Fibroblast of the aortic adventitia (primary cell): ENCODE data around the gene VPS45. TPM values are rescaled to one million over a fixed set of nuclear protein-coding genes. Genes with fewer than 3 reads are reported as not detected.

Experiments used
- DNase-seq: peaks from one replicate; pipeline ENCODE4 v3.0.0-alpha.2; 2010; ENCODE audit warnings: low read depth
- H3K4me3 ChIP-seq: 2 replicates; pipeline ENCODE4 v1.5.1; 2011; ENCODE audit warnings: low read depth, mild to moderate bottlenecking, control low read depth, low read length, moderate library complexity
- total RNA-seq: library from RNA; depleted of rRNA; stranded (reverse); fragments of >200 nt; gene quantifications from 2 replicates; pipeline ENCODE4 v1.2.3, GENCODE V29; 2012; ENCODE audit warnings: low replicate concordance
- TF ChIP-seq, protein P1 (sequence below): IDR thresholded peaks from 2 replicates; pipeline ENCODE4 v1.5.1; 2011; ENCODE audit warnings: mild to moderate bottlenecking, low read length, control low read depth, inconsistent platforms; ENCODE audit not compliant: insufficient read depth

Gene VPS45
- total RNA-seq, 1 donor = 47.8 TPM

DNA sequence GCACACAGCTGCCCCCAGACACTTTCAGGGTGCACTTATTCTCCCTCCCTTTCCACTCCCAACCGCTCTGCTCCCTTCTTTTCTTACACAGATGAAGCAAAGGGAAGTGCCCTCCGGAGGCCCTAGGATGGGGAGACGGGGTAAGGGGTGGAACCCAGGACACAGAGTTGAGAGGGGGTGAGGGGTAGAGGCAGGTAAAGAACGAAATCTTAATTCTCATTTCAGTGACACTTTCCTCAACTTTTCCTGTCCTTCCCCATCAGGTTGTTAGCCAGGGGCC lies 94.9 kb downstream of the VPS45 start:
- TF ChIP-seq, protein P1, sequence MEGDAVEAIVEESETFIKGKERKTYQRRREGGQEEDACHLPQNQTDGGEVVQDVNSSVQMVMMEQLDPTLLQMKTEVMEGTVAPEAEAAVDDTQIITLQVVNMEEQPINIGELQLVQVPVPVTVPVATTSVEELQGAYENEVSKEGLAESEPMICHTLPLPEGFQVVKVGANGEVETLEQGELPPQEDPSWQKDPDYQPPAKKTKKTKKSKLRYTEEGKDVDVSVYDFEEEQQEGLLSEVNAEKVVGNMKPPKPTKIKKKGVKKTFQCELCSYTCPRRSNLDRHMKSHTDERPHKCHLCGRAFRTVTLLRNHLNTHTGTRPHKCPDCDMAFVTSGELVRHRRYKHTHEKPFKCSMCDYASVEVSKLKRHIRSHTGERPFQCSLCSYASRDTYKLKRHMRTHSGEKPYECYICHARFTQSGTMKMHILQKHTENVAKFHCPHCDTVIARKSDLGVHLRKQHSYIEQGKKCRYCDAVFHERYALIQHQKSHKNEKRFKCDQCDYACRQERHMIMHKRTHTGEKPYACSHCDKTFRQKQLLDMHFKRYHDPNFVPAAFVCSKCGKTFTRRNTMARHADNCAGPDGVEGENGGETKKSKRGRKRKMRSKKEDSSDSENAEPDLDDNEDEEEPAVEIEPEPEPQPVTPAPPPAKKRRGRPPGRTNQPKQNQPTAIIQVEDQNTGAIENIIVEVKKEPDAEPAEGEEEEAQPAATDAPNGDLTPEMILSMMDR = no peak
- no peak for DNase-seq
- H3K4me3 ChIP-seq = peak overlapping the region; percentile 56

DNA sequence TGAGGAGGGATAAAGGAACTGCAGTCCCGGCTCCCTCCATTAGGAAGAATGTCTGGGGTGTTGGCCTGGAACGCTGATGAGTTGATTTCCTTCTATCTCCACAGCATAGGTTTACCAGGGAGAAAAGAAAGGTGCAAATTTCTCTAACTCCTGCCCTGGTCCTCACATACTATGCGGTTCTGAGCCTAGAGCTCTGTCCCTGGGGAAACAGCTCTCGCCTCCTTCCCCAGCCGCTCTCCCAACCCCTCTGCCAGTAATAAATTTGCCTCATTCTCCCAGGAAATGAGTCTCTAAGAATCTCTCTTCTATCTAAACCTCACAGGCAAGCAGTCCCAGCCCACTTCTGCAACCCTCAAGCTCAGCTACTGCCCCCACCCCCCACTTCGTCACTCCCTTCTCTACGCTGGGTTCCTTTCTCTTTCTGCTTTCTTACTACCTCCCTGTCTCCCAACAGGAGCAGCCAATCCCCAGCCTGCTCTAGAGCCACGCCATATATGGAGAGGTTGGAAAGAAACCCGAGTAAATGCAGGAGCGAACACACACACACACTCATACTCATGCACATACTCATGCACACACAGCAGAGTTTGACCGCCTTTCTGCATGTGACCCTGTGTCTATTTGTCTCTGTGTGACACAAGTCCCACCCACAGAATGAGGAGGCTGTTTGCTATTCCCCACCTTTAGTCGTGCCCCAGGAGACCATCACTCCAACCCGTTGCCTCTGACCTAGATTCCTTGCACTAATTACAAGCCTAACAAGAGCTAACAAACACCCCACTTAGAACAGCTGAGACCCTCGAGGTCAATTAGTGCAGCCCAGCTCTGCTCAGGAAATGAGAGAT lies 95.5 kb downstream of the VPS45 start:
- peak overlapping the region; percentile 56 for H3K4me3 ChIP-seq
- DNase-seq = peak; percentile 98
- TF ChIP-seq, protein P1 = peak; percentile 47

DNA sequence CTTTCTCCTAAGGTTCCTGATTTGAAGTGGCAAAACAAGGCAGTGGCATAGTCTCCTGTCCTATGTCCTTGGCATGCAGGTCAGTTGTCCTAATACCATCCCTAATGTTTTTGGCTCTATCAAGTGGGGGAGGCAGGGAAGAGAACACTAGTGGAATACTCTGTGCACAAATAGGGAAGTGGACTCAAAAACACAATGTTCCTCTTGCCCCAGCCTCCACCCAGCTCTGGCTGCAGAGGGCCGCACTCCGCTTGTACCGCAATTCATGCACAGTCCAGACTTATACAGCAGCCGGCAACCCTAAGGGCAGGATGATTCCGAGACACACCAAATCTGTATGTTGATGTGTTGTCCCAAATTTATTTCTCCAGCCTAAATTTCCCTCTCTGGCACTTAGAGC lies 96.6 kb downstream of the VPS45 start:
- TF ChIP-seq, protein P1 = no peak
- DNase-seq = no peak
- no peak overlapping the region for H3K4me3 ChIP-seq

DNA sequence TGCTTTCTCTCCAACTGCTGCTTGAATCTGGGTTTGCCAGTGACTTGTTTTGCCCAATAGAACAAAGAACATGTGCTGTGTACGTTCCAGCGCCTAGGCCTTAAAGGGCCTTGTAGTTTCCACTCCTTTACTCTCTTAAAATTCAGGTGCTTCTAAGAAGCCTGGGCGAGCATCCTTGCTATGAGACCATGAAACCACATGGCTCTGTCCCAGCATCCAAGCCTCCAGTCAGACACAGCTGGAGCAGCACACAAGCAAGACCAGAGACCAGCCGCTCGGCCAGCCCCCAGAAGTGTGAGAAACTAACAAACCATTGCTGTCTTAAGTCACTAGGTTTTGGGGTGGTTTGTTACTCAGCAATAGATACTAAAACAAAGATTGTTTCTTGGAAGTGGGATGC lies 97.2 kb downstream of the VPS45 start:
- no peak overlapping the region for H3K4me3 ChIP-seq
- no peak for DNase-seq
- TF ChIP-seq, protein P1 = no peak

DNA sequence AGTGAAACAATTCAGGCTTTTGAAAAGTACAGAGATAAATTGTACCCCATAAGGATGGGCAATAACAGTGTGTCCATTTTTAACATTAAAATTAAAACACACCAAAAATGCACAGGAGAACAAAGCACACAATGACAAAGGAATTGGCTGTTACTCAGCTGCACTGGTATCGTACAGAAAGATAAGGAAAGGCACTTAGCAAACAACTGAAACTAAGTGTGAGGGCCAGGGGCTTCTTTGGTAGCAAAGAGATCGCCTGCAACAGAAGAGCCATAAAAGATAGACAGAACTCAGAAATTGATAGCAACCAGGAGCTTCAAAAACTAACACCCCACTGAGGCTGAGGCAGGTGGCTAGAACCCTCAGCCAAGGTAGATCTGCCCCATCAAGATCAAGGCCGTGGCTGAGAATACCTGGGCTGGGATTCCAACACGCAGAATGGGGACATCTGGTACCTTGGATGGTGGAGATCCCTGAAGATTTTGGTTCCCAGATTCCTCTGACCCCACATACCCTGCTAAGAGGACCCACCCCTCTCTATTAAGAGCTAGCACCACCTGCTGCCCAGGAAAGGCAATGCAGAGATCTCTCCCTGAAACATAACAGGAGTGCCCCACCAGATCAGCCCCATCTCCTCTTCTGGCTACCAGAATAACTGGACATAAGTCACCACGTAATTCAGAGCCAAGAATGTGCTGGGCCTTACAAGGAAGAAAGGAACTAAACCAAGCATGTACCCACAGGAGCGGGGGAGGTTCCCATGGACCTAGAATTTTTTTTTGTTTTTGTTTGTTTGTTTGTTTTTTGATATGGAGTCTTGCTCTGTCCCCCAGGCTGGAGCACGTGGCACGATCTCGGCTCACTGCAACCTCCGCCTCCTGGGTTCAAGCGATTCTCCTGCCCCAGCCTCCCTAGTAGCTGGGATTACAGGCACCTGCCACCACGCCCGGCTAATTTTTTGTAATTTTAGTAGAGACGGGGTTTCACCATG lies 98.3 kb downstream of the VPS45 start:
- TF ChIP-seq, protein P1 = peak; percentile 78
- DNase-seq = peak; percentile 54
- no peak overlapping the region for H3K4me3 ChIP-seq

DNA sequence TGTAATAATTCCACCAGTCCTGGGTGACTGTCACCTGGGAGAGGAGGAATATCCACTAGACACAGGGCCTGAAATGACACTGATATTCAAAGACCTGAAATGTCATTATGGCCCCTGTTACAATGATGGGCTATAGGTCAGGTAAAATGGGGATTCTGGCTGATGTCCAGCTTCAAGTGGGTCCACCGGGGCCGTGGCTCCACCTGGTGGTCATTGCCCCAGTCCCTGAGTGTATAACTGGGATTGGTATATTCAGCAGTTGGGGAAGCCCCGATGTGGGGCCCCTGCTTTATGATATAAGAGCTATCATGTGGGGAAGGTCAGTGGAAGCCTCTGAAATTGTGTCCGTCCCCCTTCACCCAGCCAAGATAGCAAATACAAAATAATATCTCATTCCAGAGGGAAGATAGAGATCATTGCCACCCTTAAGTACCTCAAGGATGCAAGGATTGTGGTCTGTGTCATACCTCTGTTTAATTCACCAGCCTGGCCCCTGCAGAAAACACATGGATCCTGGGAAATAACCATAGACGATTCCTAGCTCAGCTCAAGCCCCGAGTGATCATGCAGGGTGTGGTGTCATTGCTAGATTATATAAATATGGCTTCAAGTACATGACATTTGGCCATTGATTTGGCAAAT lies 101.5 kb downstream of the VPS45 start:
- TF ChIP-seq, protein P1 = peak; percentile 87
- H3K4me3 ChIP-seq = no peak overlapping the region
- peak; percentile 70 for DNase-seq
